Stimulated activated naive CD8-positive, alpha-beta T cell treated with anti-CD3 and anti-CD28 coated beads, Interleukin-15, Interleukin-2, amounts not matched to agents 100 ng/mL and 50 ng/mL, for 24 hours (primary cell): ENCODE data around the gene TMEM126A.
"Not testable (repeated sequence)": the region's sequence is repeated elsewhere in the genome, so short reads cannot be mapped to it uniquely, and the experiment has no call there.

Experiments used
- H3K27ac Mint-ChIP-seq: one replicate; pipeline ENCODE4 v1.8.0; 2021; ENCODE audit warnings: mild to moderate bottlenecking, mixed read lengths
- H3K27me3 Mint-ChIP-seq: one replicate; pipeline ENCODE4 v1.8.0; 2021; ENCODE audit warnings: mixed read lengths
- H3K36me3 Mint-ChIP-seq: one replicate; pipeline ENCODE4 v1.8.0; 2021; ENCODE audit warnings: low read depth, mixed read lengths
- H3K4me1 Mint-ChIP-seq: one replicate; pipeline ENCODE4 v1.8.0; 2021; ENCODE audit warnings: low read depth, mixed read lengths
- H3K4me3 Mint-ChIP-seq: one replicate; pipeline ENCODE4 v1.8.0; 2021; ENCODE audit warnings: mild to moderate bottlenecking, mixed read lengths
- H3K9me3 Mint-ChIP-seq: one replicate; pipeline ENCODE4 v1.8.0; 2021; ENCODE audit warnings: mixed read lengths

Gene TMEM126A

GRCh38 chr11:85634747-85635146, 13.0 kb upstream of the TMEM126A start:
- Mint-ChIP-seq H3K27ac (no peak overlapping the region), H3K36me3 (peaks cover 57% of the 10 kb centered on the region), H3K27me3 (no peaks in the 10 kb centered on the region), H3K4me1 (peaks cover 13% of the 10 kb centered on the region), H3K9me3 (no peaks in the 10 kb centered on the region), H3K4me3 (no peak overlapping the region)

DNA sequence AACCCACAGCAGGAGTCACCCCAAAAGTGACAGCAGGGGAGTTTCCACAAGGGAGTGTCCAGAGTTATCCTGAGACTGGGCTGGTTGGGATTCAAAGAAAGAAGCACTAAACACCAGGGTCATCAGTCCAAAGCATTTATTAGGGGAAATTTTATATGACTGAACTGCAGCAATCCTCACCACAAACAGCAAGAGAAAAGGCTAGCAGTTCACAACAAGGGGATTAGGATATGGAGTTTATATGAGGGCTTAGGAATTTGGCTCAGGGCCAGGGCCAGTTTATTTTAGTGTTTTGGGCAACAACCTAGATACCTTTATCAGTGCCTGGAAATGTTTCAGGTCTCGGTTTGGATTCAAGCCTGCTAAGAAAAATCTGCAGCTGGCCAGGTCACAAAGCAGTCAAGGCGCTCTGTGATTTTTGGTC, 4.6 kb upstream of the TMEM126A start:
- Mint-ChIP-seq H3K9me3 (no peaks in the 10 kb centered on the region), H3K4me3 (no peak overlapping the region), H3K27me3 (peaks cover 18% of the 10 kb centered on the region), H3K27ac (no peak overlapping the region), H3K4me1 (peaks cover 11% of the 10 kb centered on the region), H3K36me3 (peaks cover 14% of the 10 kb centered on the region)

- H3K4me3 Mint-ChIP-seq = peak overlapping the region; percentile 100
- H3K36me3 Mint-ChIP-seq = peaks cover 8% of the 10 kb centered on the region
- H3K27me3 Mint-ChIP-seq = peaks cover 17% of the 10 kb centered on the region
- H3K27ac Mint-ChIP-seq = peak overlapping the region; percentile 96
- H3K4me1 Mint-ChIP-seq = peaks cover 36% of the 10 kb centered on the region
- no peaks in the 10 kb centered on the region for H3K9me3 Mint-ChIP-seq
Observed at GRCh38 chr11:85647078-85647477, 689 bp upstream of the TMEM126A start.

- H3K4me1 Mint-ChIP-seq = peaks cover 58% of the 10 kb centered on the region
- H3K27ac Mint-ChIP-seq = no peak overlapping the region
- peaks cover 32% of the 10 kb centered on the region for H3K36me3 Mint-ChIP-seq
- H3K4me3 Mint-ChIP-seq = no peak overlapping the region
- no peaks in the 10 kb centered on the region for H3K9me3 Mint-ChIP-seq
- no peaks in the 10 kb centered on the region for H3K27me3 Mint-ChIP-seq
Observed at GRCh38 chr11:85651118-85651517, 3.4 kb downstream of the TMEM126A start.

- Mint-ChIP-seq H3K36me3 (peaks cover 48% of the 10 kb centered on the region), H3K9me3 (no peaks in the 10 kb centered on the region), H3K27me3 (no peaks in the 10 kb centered on the region), H3K4me1 (peaks cover 64% of the 10 kb centered on the region), H3K27ac (peak overlapping the region; percentile 74), H3K4me3 (no peak overlapping the region)
Observed at GRCh38 chr11:85652786-85653447, 5.2 kb downstream of the TMEM126A start.

DNA sequence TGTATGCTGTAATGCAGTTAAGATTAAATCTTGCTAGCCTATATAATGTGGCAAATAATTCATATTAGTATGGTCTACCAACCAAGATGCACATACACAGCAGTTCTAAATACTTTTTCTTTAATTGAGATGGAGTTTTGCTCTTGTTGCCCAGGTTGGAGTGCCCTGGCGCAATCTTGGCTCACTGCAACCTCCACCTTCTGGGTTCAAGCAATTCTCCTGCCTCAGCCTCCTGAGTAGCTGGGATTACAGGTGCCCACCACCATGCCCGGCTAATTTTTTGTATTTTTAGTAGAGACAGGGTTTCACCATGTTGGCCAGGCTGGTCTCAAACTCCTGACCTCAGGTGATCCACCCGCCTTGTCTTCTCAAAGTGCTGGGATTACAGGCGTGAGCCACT, 6.6 kb downstream of the TMEM126A start:
- H3K27ac Mint-ChIP-seq, H3K9me3 Mint-ChIP-seq, H3K4me3 Mint-ChIP-seq, H3K27me3 Mint-ChIP-seq: not testable (repeated sequence)
- Mint-ChIP-seq H3K4me1 (peaks cover 62% of the 10 kb centered on the region), H3K36me3 (peaks cover 62% of the 10 kb centered on the region)

DNA sequence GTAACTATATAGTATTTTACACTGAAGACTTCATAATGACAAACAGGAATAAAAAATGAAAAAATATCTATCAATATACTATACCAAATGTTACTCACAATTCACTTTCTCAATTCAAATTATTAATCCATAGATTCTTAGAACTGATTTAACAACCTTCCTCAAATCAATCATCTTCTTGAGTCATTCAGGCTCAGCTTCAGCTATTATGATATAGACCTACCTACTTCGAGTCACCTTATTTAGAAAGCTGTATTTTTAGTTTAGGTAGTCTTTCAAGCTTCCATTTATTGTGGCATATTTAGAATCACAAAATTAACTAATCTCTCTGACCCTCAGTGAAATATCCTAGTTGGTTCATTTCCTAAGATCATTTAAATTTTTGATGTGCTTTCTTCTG, 9.0 kb downstream of the TMEM126A start:
- Mint-ChIP-seq H3K27me3 (no peaks in the 10 kb centered on the region), H3K27ac (no peak overlapping the region), H3K4me3 (no peak overlapping the region), H3K9me3 (no peaks in the 10 kb centered on the region), H3K36me3 (peaks cover 77% of the 10 kb centered on the region), H3K4me1 (peaks cover 71% of the 10 kb centered on the region)

- H3K27ac Mint-ChIP-seq = no peak overlapping the region
- H3K27me3 Mint-ChIP-seq = no peaks in the 10 kb centered on the region
- peaks cover 80% of the 10 kb centered on the region for H3K36me3 Mint-ChIP-seq
- no peaks in the 10 kb centered on the region for H3K9me3 Mint-ChIP-seq
- no peak overlapping the region for H3K4me3 Mint-ChIP-seq
- H3K4me1 Mint-ChIP-seq = peaks cover 67% of the 10 kb centered on the region
Observed at GRCh38 chr11:85658180-85658579, 10.4 kb downstream of the TMEM126A start.

DNA sequence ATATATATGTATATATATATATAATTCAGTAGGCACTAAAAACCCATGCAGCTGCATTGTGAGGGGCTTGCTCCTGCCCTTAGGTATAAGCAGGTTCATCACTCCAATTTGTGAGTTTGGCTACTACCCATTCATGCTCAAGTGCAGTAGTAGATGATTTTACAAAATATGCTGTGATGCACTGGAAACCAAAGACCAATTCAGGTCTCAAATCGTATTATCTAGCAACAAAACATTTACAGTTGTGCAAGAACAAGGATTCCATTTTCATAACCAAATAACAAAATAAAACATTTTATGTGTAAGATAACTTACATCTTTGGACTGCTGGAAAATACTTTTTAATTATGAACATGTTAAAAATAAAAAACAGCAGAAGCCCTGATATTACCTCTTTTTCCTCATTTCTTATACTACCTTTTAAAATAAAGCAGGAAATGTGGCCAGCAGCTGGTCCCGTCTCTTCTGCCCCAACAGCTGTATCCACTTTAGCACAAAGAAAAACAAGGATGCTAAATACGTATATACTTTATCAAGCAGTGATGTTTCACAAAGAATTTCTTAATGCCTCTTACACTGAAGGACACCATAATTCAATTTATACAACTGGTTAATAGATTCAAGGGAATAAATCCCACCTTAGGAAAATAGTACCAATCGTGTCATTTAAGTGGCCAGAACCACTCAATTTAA, 14.4 kb downstream of the TMEM126A start:
- peak overlapping the region; percentile 99 for H3K4me3 Mint-ChIP-seq
- H3K36me3 Mint-ChIP-seq = peaks cover 66% of the 10 kb centered on the region
- no peaks in the 10 kb centered on the region for H3K27me3 Mint-ChIP-seq
- H3K27ac Mint-ChIP-seq = no peak overlapping the region
- peaks cover 56% of the 10 kb centered on the region for H3K4me1 Mint-ChIP-seq
- H3K9me3 Mint-ChIP-seq = no peaks in the 10 kb centered on the region

- Mint-ChIP-seq H3K27ac (peak overlapping the region; percentile 98), H3K4me1 (peaks cover 49% of the 10 kb centered on the region), H3K9me3 (no peaks in the 10 kb centered on the region)
Observed at GRCh38 chr11:85663080-85663752, 15.4 kb downstream of the TMEM126A start.

GRCh38 chr11:85663753-85664614, 16.2 kb downstream of the TMEM126A start:
- H3K27ac Mint-ChIP-seq = peak overlapping the region; percentile 98
- peak overlapping the region; percentile 99 for H3K4me3 Mint-ChIP-seq
- no peaks in the 10 kb centered on the region for H3K9me3 Mint-ChIP-seq
- H3K36me3 Mint-ChIP-seq = peaks cover 50% of the 10 kb centered on the region
- H3K27me3 Mint-ChIP-seq = no peaks in the 10 kb centered on the region
- H3K4me1 Mint-ChIP-seq = peaks cover 43% of the 10 kb centered on the region

More at GRCh38 chr11:85663080-85663752, 15.4 kb downstream of the TMEM126A start:
- Mint-ChIP-seq H3K36me3 (peaks cover 58% of the 10 kb centered on the region), H3K4me3 (peak overlapping the region; percentile 99), H3K27me3 (no peaks in the 10 kb centered on the region)

GRCh38 chr11:85664615-85665481, 17.1 kb downstream of the TMEM126A start, which contains the start of gene CREBZF:
Gene CREBZF (minus strand): TSS chr11:85665129. CDS start chr11:85664875, 254 bp downstream.
- H3K36me3 Mint-ChIP-seq = peaks cover 41% of the 10 kb centered on the region
- peak within 1 kb of the TSS; percentile 99 for H3K4me3 Mint-ChIP-seq
- H3K4me1 Mint-ChIP-seq = peaks cover 36% of the 10 kb centered on the region
- peak within 1 kb of the TSS; percentile 98 for H3K27ac Mint-ChIP-seq
- no peaks in the 10 kb centered on the region for H3K9me3 Mint-ChIP-seq
- H3K27me3 Mint-ChIP-seq = no peaks in the 10 kb centered on the region

DNA sequence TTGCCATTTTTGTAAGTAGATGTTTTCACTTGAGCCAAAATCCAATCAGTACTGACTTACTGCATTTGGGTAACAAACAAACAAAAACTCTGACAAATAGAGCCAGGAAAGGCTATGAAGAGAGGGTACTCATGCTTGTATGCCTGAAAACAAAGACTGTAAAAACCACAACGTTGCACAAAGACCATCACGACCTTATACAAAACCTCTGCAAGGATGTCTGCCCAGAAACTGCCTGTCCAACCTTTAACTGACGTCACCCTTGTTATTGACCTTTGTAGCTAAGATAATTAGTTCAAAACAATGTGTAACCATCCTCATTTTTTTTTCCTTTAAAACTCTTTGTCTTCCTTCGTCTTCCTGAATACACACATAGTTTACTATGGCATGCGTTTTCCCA, 18.0 kb downstream of the TMEM126A start:
- H3K36me3 Mint-ChIP-seq = peaks cover 33% of the 10 kb centered on the region
- H3K4me1 Mint-ChIP-seq = peaks cover 27% of the 10 kb centered on the region
- peak overlapping the region; percentile 99 for H3K4me3 Mint-ChIP-seq
- peak overlapping the region; percentile 98 for H3K27ac Mint-ChIP-seq
- no peaks in the 10 kb centered on the region for H3K9me3 Mint-ChIP-seq
- H3K27me3 Mint-ChIP-seq = no peaks in the 10 kb centered on the region

- Mint-ChIP-seq H3K27ac (no peak overlapping the region), H3K27me3 (no peaks in the 10 kb centered on the region), H3K4me3 (no peak overlapping the region), H3K4me1 (peaks cover 18% of the 10 kb centered on the region), H3K9me3 (no peaks in the 10 kb centered on the region), H3K36me3 (peaks cover 24% of the 10 kb centered on the region)
Observed at GRCh38 chr11:85666687-85667086, 18.9 kb downstream of the TMEM126A start.
